ENCODE results near the gene CPA3. TPM values are rescaled to one million over a fixed set of nuclear protein-coding genes. Genes with fewer than 3 reads are reported as not detected.

The CPA3 gene
- total RNA-seq, 1 donor from 2014 or later = 3.3 TPM

DNA sequence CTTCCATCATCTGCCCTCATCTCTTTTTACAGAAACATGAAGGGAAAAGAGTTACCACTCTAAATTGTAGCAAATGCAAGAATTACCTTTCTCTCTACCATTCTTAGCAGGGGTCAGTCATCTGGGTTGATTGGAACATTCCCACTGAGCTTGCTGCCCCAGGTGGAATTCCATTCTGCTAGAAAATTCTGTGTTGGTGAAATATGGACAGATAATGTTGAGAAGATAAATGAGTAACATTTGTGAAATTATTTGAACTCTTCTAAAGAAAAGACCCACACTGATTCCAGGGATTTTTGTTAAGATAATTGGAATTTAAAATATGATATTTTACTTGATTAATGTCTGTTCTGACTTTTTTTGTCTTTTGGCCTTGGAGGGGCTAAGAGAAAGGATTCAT lies 11.0 kb upstream of the CPA3 start:
- intact Hi-C loops (cut with DNase I) = no loop called here

DNA sequence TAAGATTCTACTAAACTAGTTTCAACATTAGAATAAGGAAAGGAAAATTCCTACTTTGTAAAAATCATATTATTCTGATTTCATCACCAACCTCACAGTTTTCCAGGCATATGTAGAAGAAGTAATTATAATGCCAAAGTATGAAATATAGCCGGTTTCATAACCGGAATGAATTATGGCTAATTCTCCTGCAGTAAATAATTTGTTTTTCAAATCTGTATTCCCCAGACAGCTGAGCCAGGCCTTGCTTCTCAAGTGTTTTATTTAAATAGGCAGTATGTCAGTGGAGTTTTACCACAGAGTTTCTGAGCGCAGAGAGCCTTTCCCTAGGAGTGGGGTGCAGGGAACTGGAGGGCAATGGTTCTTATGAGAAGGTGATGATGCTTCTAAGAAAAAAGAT lies 8.7 kb upstream of the CPA3 start:
- intact Hi-C loops (cut with DNase I) = no loop called here
- DNase-seq (ENCODE audit: missing footprints) (no peak), ATAC-seq (no peak)

More for the DNA sequence above, 11.0 kb upstream of the CPA3 start:
- DNase-seq (ENCODE audit: missing footprints) (no peak), ATAC-seq (no peak)

DNA sequence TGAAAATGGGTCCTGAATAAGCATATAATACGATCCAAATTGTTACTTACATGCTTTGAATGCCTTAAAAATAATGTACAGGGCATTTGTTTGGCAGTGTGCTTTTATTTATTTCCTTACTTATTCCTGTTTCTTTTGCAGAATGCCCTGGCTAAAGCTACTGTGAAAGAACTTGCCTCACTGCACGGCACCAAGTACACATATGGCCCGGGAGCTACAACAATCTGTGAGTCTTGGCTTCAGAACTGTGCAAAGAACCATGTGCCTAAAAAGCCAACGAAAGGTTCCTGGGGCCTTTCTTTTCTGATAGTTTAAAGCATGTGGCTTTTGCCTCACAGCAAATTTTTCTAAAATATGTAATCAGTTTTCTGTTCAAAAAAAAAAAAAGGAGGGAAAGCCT lies 7.8 kb upstream of the CPA3 start:
- intact Hi-C loops (cut with DNase I) = no loop called here
- ATAC-seq (no peak), DNase-seq (ENCODE audit: missing footprints) (no peak)

DNA sequence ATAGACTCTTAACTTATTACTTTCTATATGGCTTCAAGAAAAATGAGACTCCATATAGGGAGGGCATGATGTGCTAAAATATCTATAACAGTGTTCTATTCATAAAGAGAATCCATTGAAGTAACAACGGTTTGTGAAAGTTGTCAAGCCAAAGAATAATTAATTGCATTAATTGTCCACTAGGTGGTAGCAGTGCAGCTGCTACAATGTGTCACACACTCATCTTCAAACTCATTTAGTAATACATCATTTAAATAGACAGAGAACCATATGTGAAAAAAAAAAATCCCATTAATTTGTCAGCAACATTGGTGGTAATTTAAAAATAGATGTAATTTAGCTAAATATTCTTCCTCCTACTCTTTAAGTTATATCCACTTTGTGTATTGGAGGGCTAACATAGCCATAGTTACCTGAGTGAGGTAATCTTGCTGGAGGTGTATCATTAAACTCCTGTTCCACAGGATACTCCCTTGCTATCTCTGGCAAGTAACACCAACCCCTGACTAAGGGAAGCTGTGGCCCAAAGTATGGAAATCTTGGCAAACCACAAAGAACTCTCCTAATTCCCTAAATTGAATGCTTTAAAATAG lies 3.7 kb upstream of the CPA3 start:
- intact Hi-C loops (cut with DNase I) = loop anchor here (2.0 kb wide), 1 partner anchor 81 kb away; no protein-coding TSS in a partner anchor
- DNase-seq (ENCODE audit: missing footprints) = no peak
- no peak for ATAC-seq

DNA sequence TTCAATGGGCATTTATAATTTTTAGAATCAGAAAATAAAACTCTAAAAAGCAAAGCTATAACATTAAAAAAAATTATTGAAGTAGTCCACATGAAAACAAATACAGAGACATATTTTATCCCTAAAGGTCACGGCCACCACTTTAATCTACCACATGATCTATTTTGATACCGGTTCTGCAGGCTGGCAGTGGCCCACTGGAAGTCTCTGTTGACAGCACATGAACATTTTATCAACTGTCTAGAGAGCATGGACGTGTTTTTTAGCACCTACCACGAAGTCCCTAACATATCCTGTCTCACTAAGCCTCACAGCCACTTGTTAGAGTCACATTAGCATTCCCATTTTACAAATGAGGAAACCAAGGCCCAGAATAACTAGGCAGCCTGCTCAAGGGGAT lies 1.8 kb upstream of the CPA3 start:
- DNase-seq (ENCODE audit: missing footprints) = no peak
- ATAC-seq = no peak
- intact Hi-C loops (cut with DNase I) = no loop called here

DNA sequence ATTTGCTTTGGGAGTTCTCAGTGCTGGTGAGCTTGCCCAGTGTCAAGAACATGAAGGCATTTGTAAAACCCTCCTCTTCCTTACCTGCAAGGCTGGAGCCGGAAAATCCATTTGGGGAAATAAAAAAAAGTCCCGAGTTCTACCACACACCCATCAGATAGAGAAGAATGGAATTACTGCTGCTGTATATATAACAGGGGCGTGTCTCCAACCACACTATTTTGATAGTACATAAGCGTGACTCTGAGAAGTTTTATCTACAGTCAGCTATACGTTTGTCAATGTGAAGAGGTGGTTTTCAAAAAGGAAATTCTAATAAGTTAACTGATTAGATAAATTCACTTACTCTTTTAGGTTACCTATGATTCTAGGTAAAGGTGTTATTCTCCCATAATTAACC lies 1.3 kb upstream of the CPA3 start:
- no peak for ATAC-seq
- no peak for DNase-seq (ENCODE audit: missing footprints)
- intact Hi-C loops (cut with DNase I) = no loop called here

DNA sequence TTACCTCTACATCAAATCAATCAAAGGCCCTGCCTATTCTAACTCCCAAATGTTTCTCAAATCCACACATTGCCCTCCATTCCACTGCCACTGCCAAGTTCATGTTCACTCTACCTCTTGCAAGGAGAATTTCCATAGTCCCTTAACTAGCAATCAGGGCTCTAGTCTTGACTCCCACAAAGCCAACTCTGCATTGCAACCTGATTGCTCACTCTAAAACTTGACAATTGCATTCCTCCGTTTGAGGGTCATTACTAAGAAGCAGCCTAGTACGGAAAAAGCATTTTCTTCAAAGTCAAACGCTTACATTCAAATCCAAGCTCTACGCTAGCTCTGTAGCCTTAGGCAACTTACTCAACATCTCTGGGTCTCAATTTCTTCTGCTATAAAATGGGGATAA lies 1.2 kb downstream of the CPA3 start:
- DNase-seq (ENCODE audit: missing footprints) = no peak
- intact Hi-C loops (cut with DNase I) = no loop called here
- no peak for ATAC-seq

DNA sequence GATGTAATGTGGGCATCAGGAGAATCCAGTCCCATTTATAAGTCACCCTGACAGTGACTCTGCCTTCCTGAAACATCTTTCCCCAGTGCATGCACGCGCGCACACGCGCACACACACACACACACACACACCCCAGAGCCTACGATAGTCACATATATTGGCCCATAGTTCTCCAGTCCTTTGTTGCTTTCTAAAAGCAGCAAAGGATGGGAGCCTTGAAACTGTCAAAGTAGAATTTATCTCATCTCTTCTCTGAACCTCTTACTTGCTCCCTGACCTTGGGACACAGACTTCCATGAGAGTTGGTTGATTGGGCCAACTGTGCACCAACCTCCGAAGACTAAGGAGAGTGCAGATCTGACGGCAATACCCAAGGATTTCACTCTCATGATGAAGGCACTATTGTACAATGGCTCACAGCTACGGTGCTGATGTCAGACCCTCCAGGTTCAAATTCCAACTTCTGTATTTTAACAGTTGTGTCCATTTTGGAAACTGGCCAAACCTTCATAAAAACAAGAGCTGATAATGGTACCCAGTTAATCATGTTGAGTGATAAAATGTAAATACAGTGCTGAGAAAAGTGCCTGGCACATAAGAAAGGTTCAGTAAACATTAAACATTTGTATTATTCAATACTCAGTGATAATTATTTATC lies 8.3 kb downstream of the CPA3 start:
- intact Hi-C loops (cut with DNase I) = no loop called here
- no peak for ATAC-seq
- no peak for DNase-seq (ENCODE audit: missing footprints)

DNA sequence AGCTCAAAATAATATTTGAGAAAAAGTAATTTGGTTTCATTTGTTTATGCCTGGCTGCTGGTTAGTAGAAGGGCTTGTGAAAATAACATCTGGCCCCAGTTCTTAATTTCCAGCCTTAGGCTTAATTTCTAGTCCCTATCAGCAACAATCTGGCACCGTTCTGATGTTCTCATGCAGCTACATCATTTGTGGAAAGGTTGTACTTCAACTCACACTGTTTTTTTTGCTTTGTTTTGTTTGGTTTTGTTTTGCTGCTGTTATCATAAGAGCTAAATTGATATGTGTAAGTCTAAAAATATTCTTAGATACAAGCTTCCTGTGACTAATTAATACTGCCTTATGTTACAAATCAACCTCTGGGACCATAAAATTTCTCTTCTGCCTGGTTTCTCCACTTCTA lies 8.9 kb downstream of the CPA3 start:
- no peak for DNase-seq (ENCODE audit: missing footprints)
- ATAC-seq = no peak
- intact Hi-C loops (cut with DNase I) = no loop called here

DNA sequence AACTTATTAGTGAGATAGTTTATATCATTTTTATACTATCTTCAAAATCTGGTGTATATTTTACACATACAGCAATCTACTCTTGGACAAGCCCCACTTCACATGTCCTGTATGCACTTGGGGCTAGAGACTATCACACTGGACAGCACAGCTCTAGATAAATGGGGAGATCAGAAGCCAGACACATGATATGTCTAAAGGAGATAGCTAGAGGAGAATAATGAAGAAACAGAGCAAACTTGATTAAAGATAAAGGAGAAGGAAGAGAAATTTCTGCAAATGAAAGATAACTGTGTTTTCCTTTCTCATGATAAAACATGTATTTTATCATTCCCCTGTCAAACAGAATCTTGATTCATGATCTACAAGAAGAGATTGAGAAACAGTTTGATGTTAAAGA lies 13.0 kb downstream of the CPA3 start:
- ATAC-seq (no peak), DNase-seq (ENCODE audit: missing footprints) (no peak)
- intact Hi-C loops (cut with DNase I) = no loop called here

DNA sequence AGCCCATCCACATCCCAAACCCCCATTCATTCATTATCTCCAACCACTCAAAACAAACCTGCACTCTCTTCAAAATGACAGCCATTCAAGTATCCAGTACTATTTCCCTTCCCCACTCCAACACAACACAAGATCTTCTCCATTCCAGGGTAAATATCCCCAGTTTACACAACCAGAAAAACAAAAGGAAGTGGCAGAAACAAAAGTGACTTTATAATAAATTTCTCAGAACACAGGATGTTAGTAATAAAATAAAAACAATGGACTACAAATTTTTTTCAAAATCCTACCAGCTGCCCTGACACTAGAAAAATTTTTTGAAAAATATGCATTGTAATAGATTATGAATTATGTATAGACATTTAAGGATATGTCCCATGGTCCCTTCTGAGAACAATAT lies 14.2 kb downstream of the CPA3 start:
- intact Hi-C loops (cut with DNase I) = no loop called here
- DNase-seq (ENCODE audit: missing footprints) (no peak), ATAC-seq (no peak)

DNA sequence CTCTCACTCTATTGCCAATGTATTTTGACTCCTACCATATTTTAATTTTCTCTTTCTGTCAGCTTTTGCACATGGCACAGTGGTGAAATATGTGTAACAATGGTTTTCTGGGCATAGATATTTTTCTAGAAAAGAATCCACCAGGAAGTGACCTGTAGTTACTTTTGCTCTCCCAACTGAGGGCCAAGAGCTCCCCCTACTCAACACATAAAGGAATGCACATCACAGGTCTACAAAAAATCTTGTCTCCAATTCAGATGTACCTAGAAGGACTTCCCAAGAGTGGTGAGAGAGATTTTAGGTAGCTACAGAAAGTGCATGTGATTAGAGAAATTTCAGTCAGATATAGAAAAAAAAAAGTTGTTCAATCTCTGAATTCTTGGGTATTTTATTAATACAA lies 15.6 kb downstream of the CPA3 start:
- no peak for DNase-seq (ENCODE audit: missing footprints)
- no peak for ATAC-seq
- intact Hi-C loops (cut with DNase I) = no loop called here

DNA sequence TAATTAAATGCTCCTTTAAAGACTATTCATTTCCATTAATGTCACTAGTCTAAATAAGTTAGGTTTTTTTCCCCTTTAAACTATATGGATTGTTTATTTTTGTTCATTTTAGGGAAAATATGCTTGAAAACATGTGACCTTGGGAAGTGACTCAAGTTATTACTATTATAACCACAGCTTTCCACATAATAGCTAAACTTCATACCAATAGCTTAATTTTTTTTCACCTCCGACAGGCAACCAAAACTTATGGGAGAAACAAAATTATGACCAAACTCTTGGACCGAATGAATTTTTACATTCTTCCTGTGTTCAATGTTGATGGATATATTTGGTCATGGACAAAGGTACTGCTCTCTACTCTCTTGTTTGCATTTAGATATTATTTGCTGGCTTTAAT lies 16.2 kb downstream of the CPA3 start:
- ATAC-seq (no peak), DNase-seq (ENCODE audit: missing footprints) (no peak)
- intact Hi-C loops (cut with DNase I) = no loop called here

DNA sequence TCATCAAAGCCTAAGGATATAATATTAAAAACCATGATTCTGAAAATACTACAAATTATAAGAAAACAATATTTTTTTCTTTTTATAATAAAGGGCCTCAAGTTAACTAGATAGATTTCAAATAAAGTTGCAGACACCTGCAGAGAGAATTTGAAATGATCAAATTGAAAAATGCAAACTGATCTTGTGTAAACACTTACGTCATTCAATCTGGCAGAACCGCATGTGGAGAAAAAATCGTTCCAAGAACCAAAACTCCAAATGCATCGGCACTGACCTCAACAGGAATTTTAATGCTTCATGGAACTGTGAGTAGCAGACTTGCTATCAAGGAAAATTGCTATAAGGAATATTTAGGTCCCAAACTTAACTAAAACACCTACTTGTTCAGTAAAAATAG lies 17.2 kb downstream of the CPA3 start:
- ATAC-seq (no peak), DNase-seq (ENCODE audit: missing footprints) (no peak)
- intact Hi-C loops (cut with DNase I) = no loop called here

DNA sequence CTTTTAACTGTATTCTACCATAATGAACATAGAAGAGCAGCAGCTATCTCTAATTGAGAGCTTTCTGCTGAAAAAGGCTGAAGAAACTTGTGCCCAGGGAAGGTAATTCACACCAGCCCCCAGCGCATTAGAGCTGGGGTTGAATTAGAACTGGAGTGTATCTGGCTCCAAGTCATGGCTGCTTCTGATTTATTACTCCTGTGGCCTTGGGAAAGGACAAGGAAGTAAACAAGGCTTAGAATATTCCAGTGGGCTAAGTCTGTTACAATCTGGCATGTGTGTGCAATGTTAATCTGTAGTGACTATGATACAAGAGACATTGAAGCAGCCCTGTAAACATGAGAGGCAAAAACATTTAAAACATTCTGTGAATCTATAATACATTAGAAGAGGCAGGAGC lies 18.1 kb downstream of the CPA3 start:
- ATAC-seq = no peak
- no peak for DNase-seq (ENCODE audit: missing footprints)
- intact Hi-C loops (cut with DNase I) = no loop called here

DNA sequence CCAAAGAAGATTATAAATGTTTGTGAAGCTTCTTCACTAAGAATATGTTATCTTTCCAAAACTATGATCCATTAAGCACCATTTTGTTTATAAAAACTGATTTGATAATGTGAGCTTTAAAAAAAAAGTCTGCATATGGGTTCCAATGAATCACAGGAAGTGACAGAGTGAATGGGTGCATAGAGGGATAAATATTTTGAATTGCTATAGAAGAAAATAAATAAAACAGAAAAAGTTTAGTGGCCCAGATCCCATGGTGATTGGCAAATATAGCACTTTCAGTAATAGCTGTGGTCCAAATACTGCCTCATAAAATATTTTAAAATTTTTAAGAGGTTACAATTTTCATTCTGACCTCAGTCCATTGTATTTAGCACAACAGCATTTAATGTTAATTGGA lies 19.2 kb downstream of the CPA3 start:
- intact Hi-C loops (cut with DNase I) = no loop called here
- ATAC-seq (no peak), DNase-seq (ENCODE audit: missing footprints) (no peak)

DNA sequence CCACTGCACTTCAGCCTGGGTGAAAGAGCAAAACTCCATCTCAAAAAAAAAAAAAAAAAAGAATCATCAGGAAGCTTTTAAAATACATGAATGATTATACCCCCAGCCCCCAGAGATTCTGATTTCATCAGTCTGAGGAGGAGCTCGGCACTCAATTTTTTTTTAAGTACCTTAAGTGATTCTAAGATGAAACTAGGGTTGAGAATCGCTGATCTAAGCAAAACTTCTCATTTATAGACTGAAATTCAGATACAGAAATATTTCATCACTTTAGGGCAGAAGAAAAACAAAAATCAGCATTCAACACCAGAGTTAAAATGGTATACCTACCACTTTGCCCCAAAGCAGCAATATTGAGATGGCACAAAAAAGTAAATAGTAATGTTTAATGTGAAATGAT lies 24.7 kb downstream of the CPA3 start:
- DNase-seq (ENCODE audit: missing footprints) (no peak), ATAC-seq (no peak)
- intact Hi-C loops (cut with DNase I) = no loop called here

DNA sequence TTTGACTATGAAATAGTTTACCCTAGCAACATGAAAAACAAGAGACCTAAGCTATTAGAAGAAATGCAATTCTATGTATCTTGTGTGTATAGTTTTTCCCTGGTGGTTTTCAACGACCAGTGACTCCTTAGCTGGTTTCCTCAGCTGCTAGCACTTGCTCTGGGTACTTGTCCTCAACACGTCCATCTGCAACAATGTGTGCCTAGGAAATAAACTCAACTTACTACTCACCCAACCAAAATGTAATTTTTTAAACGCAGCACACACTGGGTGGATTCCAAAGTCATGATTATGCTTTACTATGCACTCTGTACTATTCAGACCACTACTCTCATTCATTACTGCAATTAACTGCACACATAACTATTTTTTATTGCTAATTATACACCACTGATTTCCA lies 31.0 kb downstream of the CPA3 start:
- intact Hi-C loops (cut with DNase I) = no loop called here
- DNase-seq (ENCODE audit: missing footprints) = no peak
- ATAC-seq = no peak

DNA sequence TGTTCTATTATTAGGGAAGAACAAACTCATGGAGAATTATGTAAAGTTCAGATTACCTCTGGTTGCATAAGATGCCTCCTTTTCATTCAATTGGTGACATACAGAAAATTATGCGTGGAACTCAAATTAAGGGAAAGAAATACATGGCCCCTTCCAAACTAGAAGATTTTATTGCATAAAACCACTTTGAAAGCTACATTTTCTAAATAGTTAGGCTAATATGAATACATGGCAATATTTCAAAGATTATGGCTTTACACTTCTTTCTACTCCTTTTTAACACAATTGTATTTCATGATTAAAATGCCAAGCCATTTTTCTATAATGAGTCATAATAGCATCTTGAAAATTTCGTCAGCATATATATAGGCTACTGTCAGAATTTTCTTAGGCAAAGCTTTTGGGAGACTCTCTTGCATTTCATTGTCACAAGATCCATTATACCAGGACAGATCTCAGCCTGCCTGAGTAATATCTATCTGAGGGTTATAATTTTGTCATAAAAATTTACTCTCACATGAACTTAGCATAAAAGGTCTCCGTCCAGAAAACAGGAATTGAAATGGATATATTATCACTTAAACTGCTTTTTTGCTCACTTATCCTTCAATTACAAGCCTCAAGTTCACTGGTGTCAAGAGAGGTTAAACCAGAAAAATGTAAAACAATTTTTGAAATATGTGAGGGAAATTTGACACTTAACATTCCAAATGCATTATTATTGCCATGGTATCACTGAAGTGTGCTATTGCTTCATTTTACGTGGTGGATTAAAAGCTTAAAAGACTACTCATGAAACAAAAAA lies 37.1 kb downstream of the CPA3 start:
- ATAC-seq = no peak
- intact Hi-C loops (cut with DNase I) = no loop called here
- DNase-seq (ENCODE audit: missing footprints) = no peak

DNA sequence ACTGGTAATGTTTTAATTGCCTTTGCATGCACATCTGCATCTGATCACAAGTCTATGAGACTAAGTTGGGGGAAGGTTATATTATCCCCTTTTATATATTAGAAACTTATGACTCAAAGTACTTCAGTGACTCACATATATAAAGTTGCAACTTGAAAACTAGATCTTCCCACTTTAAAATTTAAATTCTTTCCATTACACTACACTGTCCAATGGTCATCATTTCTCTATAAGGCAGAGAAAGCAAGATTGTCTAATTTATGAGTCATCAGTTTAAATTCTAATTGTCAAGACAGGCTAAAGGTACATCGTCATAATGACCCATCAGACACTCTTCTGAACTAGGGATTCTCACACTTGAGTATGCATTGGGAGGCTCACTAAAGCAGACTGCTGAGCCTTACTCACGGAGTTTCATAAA lies 37.9 kb downstream of the CPA3 start:
- intact Hi-C loops (cut with DNase I) = no loop called here
- no peak for ATAC-seq

More for the DNA sequence above, 37.9 kb downstream of the CPA3 start:
- DNase-seq (ENCODE audit: missing footprints) = no peak
